Activated CD8-positive, alpha-beta memory T cell treated with anti-CD3 and anti-CD28 coated beads for 36 hours (primary cell): Measurements from ENCODE around the gene GFOD1. TPM values are rescaled to one million over a fixed set of nuclear protein-coding genes. Genes with fewer than 3 reads are reported as not detected.
"Not testable (repeated sequence)": the region's sequence is repeated elsewhere in the genome, so short reads cannot be mapped to it uniquely, and the experiment has no call there.

Experiments used
- CTCF ChIA-PET: fragments of 350-600 bp; sonication (Branson Sonifier 250); formaldehyde crosslinking; loops from one replicate; lab custom pipeline; 2021; ENCODE audit warnings: antibody characterized with exemption; lab: Charles Lee
- POLR2A ChIA-PET: fragments of 350-600 bp; sonication (Branson Sonifier 250); formaldehyde crosslinking; loops from one replicate; lab custom pipeline; 2021; ENCODE audit warnings: antibody characterized with exemption; lab: Charles Lee
- total RNA-seq, 2 experiments: library from RNA; stranded (reverse); gene quantifications; one replicate each; pipeline ENCODE4 v1.2.3, GENCODE V29; 2021

GFOD1 gene
- total RNA-seq, 2 experiments from 2014 or later: 11.5 to 12.7 TPM

DNA sequence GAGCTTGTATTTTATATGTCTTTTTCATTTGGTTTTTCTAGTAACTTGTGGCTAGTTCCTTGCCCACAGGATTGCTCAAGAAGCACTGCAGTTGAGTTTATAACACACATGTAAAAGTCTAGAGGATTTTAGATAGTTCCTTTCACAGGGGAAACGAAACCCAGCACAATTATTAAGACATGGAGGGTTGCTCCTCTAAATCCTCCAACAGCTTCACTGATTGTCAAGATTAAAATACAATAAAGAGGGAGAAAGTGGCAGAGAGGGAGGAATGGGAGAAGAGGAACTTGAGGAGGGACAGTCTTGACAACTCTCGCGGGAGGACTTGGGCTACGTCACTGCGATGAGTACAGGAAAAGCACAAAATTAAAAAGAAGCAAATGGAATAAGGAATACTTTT lies 149.4 kb downstream of the GFOD1 start:
- CTCF ChIA-PET: interaction anchor here (0.6 to 1.8 kb wide), 4 partner anchors 37 to 279 kb away, joined by 3 to 7 read pairs (median 4); partner anchors contain the start of gene SIRT5
- POLR2A ChIA-PET: no interaction called here

DNA sequence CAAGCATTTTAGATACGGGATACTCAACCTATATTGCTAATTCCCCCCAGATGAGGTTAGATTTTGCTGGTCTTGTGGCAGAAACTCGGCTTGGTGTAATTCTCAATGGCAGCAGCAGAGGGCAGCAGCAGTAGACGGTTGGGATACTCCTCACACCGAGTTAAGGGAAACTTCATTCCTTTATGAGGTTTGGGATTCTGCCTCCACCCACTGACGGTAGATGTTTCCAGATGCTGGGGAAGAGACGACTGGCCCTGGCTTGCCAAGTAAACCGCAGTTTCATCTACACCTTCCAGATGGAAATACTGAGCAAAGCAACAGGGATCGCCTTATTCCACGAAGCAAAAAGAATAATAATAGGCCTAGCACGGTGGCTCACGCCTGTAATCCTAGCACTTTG lies 150.8 kb downstream of the GFOD1 start:
- POLR2A ChIA-PET: no interaction called here
- CTCF ChIA-PET: interaction anchor here (0.7 to 1.8 kb wide), 3 partner anchors 9 to 238 kb away, joined by 3 to 7 read pairs (median 3); partner anchors contain the start of gene SIRT5

GRCh38 chr6:13334953-13335352 lies 152.4 kb downstream of the GFOD1 start:
- POLR2A ChIA-PET: no interaction called here
- CTCF ChIA-PET: interaction anchor here (0.6 to 2.1 kb wide), 4 partner anchors 13 to 240 kb away, joined by 3 to 9 read pairs (median 3); partner anchors contain the start of gene SIRT5

GRCh38 chr6:13332349-13332706 lies 155.1 kb downstream of the GFOD1 start:
- ChIA-PET POLR2A (no interaction called here), CTCF (interaction anchor here (1.2 to 1.5 kb wide), 2 partner anchors 96 to 242 kb away, joined by 3 to 4 read pairs; partner anchors contain the start of gene SIRT5)

DNA sequence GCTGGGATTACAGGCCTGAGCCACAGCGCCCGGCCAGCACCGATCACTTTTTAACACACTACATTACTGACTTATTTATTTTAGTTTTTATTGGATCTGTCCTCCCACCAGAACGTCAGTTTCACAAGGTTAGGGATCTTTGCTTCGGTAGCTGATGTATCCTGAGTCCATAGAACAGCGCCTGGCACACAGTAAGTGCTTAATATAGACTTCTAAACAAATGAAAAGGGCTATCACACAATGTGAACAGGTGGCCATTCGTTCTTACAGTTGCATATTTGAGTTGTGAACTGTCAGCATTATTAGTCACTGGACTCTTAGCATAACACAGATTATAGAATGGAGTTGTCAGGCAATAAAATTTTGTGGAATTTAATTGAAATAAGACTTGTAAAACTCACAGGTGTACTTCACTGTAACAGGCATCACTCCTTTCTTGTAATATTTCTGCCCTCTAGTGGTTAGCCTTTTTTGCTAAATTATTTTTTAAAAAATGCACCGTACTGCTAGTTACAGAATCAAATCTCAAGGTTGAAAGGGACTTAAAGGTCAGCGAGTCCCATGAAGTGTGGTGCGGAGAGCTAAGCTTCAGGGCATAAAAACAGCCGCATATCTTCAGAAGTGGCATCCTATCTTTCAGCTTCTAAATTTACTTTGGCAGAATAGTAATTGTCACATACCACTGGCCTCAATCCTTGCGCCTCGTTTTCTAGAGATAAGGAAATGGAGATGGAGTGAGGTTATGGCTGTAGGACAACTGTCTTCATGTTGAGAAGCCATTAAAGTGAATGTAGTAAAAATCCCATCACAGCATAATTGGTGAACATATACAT lies 155.7 kb downstream of the GFOD1 start:
- POLR2A ChIA-PET: no interaction called here

DNA sequence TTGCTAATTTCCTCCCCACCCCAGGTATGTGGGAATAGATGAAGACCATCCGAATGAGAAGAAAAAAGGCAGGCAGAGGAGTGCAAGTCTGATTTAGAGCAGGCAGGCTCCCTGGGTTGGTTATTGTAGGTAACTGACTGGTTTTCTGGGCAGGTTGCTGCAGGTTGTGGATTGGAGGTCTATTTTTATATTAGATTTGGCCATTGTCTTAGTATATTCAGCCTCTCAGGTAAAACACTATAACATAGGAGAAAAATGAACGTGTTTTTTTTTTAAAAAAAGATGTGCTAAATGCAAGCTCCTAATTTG lies 158.6 kb downstream of the GFOD1 start:
- ChIA-PET POLR2A (interaction anchor here (0.5 to 1.8 kb wide), 10 partner anchors 24 to 286 kb away, joined by 3 to 15 read pairs (median 6); partner anchors contain the start of genes GFOD1, NOL7 and SIRT5), CTCF (interaction anchor here (0.6 to 1.8 kb wide), 7 partner anchors 12 to 286 kb away, joined by 3 to 8 read pairs (median 4); partner anchors contain the start of genes NOL7 and SIRT5)

More for the DNA sequence above, 155.7 kb downstream of the GFOD1 start:
- CTCF ChIA-PET: interaction anchor here (1.1 to 1.5 kb wide), 3 partner anchors 17 to 243 kb away, joined by 3 to 4 read pairs (median 3); partner anchors contain the start of gene SIRT5

- ChIA-PET POLR2A (interaction anchor here (0.5 to 1.8 kb wide), 10 partner anchors 25 to 287 kb away, joined by 3 to 15 read pairs (median 6); partner anchors contain the start of genes GFOD1, NOL7 and SIRT5), CTCF (interaction anchor here (1.1 to 1.8 kb wide), 5 partner anchors 11 to 287 kb away, joined by 3 to 8 read pairs (median 4); partner anchors contain the start of genes NOL7 and SIRT5)
Measured at GRCh38 chr6:13328076-13328874, 159.1 kb downstream of the GFOD1 start, which contains the start of gene TBC1D7. TSS of gene TBC1D7 (minus strand) at chr6:13328537. CDS start at chr6:13326898, 1,639 bp downstream.

- ChIA-PET CTCF (interaction anchor here (1.0 to 1.7 kb wide), 2 partner anchors 10 to 288 kb away, joined by 3 to 4 read pairs; partner anchors contain the start of gene NOL7), POLR2A (interaction anchor here (0.6 kb wide), 1 partner anchor 287 kb away, joined by 3 read pairs; the partner anchor contains the start of gene NOL7)
Measured at GRCh38 chr6:13327691-13328075, 159.7 kb downstream of the GFOD1 start.

DNA sequence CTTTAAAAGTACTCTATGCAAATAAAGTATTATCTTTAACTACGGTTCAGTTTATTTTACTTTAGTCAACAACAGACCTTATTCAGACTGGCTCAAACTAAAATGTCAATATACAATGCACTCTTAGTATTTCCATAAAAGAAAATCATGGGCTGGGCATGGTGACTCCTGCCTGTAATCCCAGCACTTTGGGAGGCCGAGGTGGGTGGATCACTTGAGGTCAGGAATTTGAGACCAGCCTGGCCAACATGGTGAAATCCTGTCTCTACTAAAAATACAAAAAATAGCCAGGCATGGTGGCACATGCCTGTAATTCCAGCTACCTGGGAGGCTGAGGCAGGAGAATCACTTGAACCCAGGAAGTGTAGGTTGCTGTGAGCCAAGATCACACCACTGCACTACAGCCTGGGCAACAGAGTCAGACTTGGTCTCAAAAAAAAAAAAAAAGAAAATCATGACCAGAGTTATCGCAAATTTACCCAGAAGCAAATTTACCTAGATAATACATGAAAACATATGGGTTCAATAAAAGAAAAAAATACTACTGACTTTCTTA lies 161.3 kb downstream of the GFOD1 start:
- CTCF ChIA-PET: interaction anchor here (0.7 kb wide), 1 partner anchor 307 kb away, joined by 3 read pairs; no protein-coding TSS in a partner anchor
- POLR2A ChIA-PET: not testable (repeated sequence)

DNA sequence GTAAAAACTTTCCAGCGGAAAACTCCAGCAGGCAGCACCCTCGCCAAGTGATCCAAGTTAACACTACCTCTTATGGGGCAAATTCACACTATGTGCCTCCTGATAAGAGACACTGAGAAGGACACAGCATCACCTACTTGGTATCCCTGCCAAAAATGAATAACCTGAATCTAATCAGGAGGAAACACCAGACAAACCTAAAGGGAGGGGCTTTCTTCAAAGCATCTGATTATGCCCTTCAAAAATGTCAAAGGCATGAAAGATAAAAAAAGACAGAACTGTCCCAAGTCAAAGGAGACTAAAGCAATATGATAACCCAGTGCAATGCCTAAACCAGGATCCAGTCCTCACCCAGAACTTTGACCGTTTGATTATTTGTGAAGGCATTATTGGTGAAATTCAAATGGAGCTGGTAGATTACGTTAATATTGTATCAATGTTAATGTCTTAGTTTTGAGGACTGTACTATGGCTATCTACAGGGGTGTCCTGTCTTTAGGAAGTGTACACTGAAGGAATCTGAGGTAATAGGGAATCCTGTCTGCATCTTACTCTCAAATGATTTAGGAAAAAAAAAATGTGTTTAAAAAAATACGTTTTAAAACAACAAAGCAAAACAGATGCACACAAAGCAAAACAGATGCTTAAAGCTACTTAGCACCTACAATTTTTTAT lies 167.4 kb downstream of the GFOD1 start:
- ChIA-PET POLR2A (no interaction called here), CTCF (no interaction called here)

GRCh38 chr6:13318821-13319220 lies 168.6 kb downstream of the GFOD1 start:
- CTCF ChIA-PET: no interaction called here
- POLR2A ChIA-PET: no interaction called here

GRCh38 chr6:13315896-13316295 lies 171.5 kb downstream of the GFOD1 start:
- ChIA-PET CTCF (no interaction called here), POLR2A (no interaction called here)

- CTCF ChIA-PET: interaction anchor here (1.2 kb wide), 1 partner anchor 16 kb away, joined by 3 read pairs; no protein-coding TSS in a partner anchor
- POLR2A ChIA-PET: no interaction called here
Measured at GRCh38 chr6:13314806-13315205, 172.6 kb downstream of the GFOD1 start.

GRCh38 chr6:13311155-13311554 lies 176.2 kb downstream of the GFOD1 start:
- ChIA-PET POLR2A (no interaction called here), CTCF (no interaction called here)

GRCh38 chr6:13308332-13308731 lies 179.1 kb downstream of the GFOD1 start:
- POLR2A ChIA-PET: no interaction called here
- CTCF ChIA-PET: no interaction called here
